GM18511 (cell line): Measurements from ENCODE around the gene NXF1.
"Not testable (repeated sequence)": the region's sequence is repeated elsewhere in the genome, so short reads cannot be mapped to it uniquely, and the experiment has no call there.

Source experiments
- ATAC-seq: cut with Tn5 transposase; IDR thresholded peaks from one replicate; pipeline ENCODE4 v1.9.1; 2021; ENCODE audit warnings: mild to moderate bottlenecking, moderate library complexity; ENCODE audit not compliant: unreplicated experiment

The NXF1 gene

GRCh38 chr11:62832336-62833234, 27.3 kb upstream of the NXF1 start, which contains the start of gene TEX54:
TSS of gene TEX54 (minus strand) at chr11:62832841.
- ATAC-seq: peak; percentile 16

- ATAC-seq: peak; percentile 88
Observed at GRCh38 chr11:62831520-62832335, 26.5 kb upstream of the NXF1 start, which contains the start of gene STX5. TSS of gene STX5 (minus strand) at chr11:62832051. CDS start at chr11:62831243, 808 bp downstream.

GRCh38 chr11:62830904-62831519, 25.8 kb upstream of the NXF1 start:
- peak; percentile 1 for ATAC-seq

- not testable (repeated sequence) for ATAC-seq
Observed at GRCh38 chr11:62828130-62828529, 22.9 kb upstream of the NXF1 start.

GRCh38 chr11:62823677-62824076, 18.4 kb upstream of the NXF1 start:
- ATAC-seq: no peak

GRCh38 chr11:62817129-62817528, 11.9 kb upstream of the NXF1 start:
- no peak for ATAC-seq

- ATAC-seq: no peak
Observed at GRCh38 chr11:62816557-62816956, 11.3 kb upstream of the NXF1 start.

- ATAC-seq: no peak
Observed at GRCh38 chr11:62811659-62812058, 6.4 kb upstream of the NXF1 start.

GRCh38 chr11:62810748-62811147, 5.5 kb upstream of the NXF1 start:
- ATAC-seq: no peak

- ATAC-seq: no peak
Observed at GRCh38 chr11:62806611-62807121, 1.4 kb upstream of the NXF1 start.

- ATAC-seq: no peak
Observed at GRCh38 chr11:62805961-62806441, 761 bp upstream of the NXF1 start.

- peak; percentile 22 for ATAC-seq
Observed at GRCh38 chr11:62804310-62805075, 747 bp downstream of the NXF1 start.

GRCh38 chr11:62801071-62801470, 4.2 kb downstream of the NXF1 start:
- no peak for ATAC-seq

GRCh38 chr11:62799486-62799885, 5.8 kb downstream of the NXF1 start:
- ATAC-seq: no peak

GRCh38 chr11:62796281-62796680, 9.0 kb downstream of the NXF1 start:
- no peak for ATAC-seq

- no peak for ATAC-seq
Observed at GRCh38 chr11:62794201-62794775, 11.0 kb downstream of the NXF1 start.

GRCh38 chr11:62792202-62792575, 13.1 kb downstream of the NXF1 start:
- ATAC-seq: no peak

- ATAC-seq: peak; percentile 73
Observed at GRCh38 chr11:62791501-62792201, 13.6 kb downstream of the NXF1 start, which contains the start of gene TMEM223. TSS of gene TMEM223 (minus strand) at chr11:62792006. CDS start at chr11:62791994, 12 bp downstream.

GRCh38 chr11:62789576-62789975, 15.7 kb downstream of the NXF1 start:
- ATAC-seq: no peak
